Transverse colon (tissue), 4 donors: ENCODE results near the gene MYLK.

Experiments used
- CTCF ChIP-seq, 5 experiments: fragments of 200-600 bp in 3 of 5; fragments of 450-650 bp in 2 of 5; sonication (generic) in 3 of 5; IDR thresholded peaks; 1 replicate in 2 of 5; 2 replicates in 3 of 5; pipeline ENCODE4 v1.5.1; 2016 to 2017; ENCODE audit warnings: antibody characterized with exemption in 5 of 5, inconsistent platforms in 3 of 5, mild to moderate bottlenecking in 2 of 5, moderate library complexity in 1 of 5
- EP300 ChIP-seq: sonication (generic); formaldehyde crosslinking; IDR thresholded peaks from one replicate; pipeline ENCODE4 v1.6.1; 2017; ENCODE audit warnings: antibody characterized with exemption, low read depth
- POLR2A ChIP-seq: fragments of 450-650 bp; IDR thresholded peaks from one replicate; pipeline ENCODE4 v1.6.1; 2016; ENCODE audit warnings: antibody characterized with exemption, mild to moderate bottlenecking, moderate library complexity
- POLR2AphosphoS5 ChIP-seq, 3 donors: sonication (generic); formaldehyde crosslinking; IDR thresholded peaks; one replicate each; pipeline ENCODE4 v1.6.1; 2016; ENCODE audit warnings: antibody characterized with exemption in 3 of 3

- no peak for TF ChIP-seq CTCF (IDR thresholded peaks at IDR 0.05)
- TF ChIP-seq EP300, result no peak
- TF ChIP-seq POLR2A, result no peak
- no peak for TF ChIP-seq POLR2AphosphoS5 (IDR thresholded peaks at IDR 0.05)
These were observed 52.7 kb downstream of the MYLK start for GRCh38 chr3:123831420-123831819.
